GM12878 (cell line): ENCODE data around the gene NACA. TPM values are rescaled to one million over a fixed set of nuclear protein-coding genes. Genes with fewer than 3 reads are reported as not detected.

ENCODE experiments used
- MXI1 ChIP-seq: fragments of 150-350 bp; IDR thresholded peaks from 2 replicates; pipeline ENCODE4 v1.6.1; 2011; ENCODE audit warnings: low read depth, mild to moderate bottlenecking, inconsistent platforms, low read length, improper control_type of control experiment
- NFXL1 ChIP-seq: fragments of 450-650 bp; IDR thresholded peaks from 2 replicates; pipeline ENCODE4 v1.6.1; 2017; ENCODE audit warnings: antibody characterized with exemption, mild to moderate bottlenecking, borderline replicate concordance
- polyA plus RNA-seq, 11 experiments: library from polyadenylated mRNA; depleted of rRNA in 4 of 11; unstranded in 6 of 11; stranded (reverse) in 5 of 11; fragments of >200 nt; fragmentation: Nextera tagmentation in 4 of 11; fragmentation: Illumina TruSeq in 1 of 11; extraction: Ambion mirVana in 4 of 11; extraction: Trizol in 1 of 11; gene quantifications; 1 replicate in 1 of 11; 2 replicates in 10 of 11; pipeline versions ENCODE4 v1.2.1 to v1.2.3, GENCODE V29; 2011 to 2016; ENCODE audit warnings: inconsistent platforms in 2 of 11, missing spikeins in 2 of 11, low read depth in 1 of 11
- total RNA-seq, 4 experiments: library from RNA; depleted of rRNA in 3 of 4; stranded (reverse); fragments of >200 nt in 3 of 4; fragmentation: Illumina TruSeq in 1 of 4; extraction: Trizol in 1 of 4; gene quantifications; 2 replicates each; pipeline versions ENCODE4 v1.2.1 to v1.2.3, GENCODE V29; 2013 to 2021
- TF ChIP-seq, protein P1 (sequence below): fragments of 450-650 bp; IDR thresholded peaks from 2 replicates; pipeline ENCODE4 v1.6.1; 2017; ENCODE audit warnings: mild to moderate bottlenecking, moderate library complexity
- TF ChIP-seq, protein P2 (sequence below): IDR thresholded peaks from 2 replicates; pipeline ENCODE4 v1.6.1; 2012; ENCODE audit warnings: low read depth, low read length, improper control_type of control experiment

Gene NACA
- total and polyA plus RNA-seq, 10 of the 15 experiments (the other 5 are each of a cell fraction or from before 2014, with no cell fraction given) = 1,181 to 2,782 (median 1,905) TPM

DNA sequence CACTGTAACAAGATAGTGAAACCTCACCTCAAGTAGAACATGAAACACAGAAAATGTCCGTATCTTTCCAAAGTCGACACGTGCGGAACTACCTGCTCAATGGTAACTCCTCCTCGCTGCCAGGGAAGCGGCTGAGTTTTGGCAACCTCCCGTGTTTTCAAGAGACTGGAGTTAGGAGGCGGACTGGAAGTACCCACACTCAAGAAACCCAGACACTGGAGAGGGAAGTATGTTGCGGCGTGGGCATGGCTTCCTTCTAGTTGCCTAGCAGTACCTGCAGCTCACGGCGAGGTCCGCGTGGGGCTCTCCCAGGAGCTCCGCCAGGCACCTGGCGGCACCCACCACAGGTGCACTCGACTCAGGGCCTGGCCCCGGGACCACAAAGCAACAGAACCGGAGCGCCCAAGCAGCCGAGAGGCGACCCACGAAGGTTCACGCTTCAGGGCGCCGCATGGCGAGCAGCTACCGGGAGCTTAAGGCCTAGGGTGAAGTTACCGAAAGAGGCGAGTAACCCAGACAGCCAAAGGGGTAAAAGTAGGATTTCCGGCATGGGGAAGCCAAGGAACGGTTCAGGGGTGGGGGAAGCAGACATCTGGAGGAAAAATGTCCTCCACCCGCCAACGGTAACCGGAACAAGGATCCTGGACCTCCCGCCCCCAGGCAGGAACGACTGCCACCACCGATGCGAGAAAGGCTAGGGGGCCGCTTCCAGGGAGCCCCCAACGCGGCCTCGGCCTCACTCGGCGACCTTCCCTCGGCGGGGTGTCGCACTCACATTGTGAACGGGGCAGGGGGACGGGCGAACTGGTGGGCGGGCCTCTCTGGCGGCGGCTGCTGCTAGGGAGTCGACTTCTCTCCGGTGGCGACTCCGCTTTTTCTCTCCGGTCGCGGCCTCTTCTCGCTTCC, 37.6 kb downstream of the NACA start (continued):
- TF ChIP-seq, protein P1, sequence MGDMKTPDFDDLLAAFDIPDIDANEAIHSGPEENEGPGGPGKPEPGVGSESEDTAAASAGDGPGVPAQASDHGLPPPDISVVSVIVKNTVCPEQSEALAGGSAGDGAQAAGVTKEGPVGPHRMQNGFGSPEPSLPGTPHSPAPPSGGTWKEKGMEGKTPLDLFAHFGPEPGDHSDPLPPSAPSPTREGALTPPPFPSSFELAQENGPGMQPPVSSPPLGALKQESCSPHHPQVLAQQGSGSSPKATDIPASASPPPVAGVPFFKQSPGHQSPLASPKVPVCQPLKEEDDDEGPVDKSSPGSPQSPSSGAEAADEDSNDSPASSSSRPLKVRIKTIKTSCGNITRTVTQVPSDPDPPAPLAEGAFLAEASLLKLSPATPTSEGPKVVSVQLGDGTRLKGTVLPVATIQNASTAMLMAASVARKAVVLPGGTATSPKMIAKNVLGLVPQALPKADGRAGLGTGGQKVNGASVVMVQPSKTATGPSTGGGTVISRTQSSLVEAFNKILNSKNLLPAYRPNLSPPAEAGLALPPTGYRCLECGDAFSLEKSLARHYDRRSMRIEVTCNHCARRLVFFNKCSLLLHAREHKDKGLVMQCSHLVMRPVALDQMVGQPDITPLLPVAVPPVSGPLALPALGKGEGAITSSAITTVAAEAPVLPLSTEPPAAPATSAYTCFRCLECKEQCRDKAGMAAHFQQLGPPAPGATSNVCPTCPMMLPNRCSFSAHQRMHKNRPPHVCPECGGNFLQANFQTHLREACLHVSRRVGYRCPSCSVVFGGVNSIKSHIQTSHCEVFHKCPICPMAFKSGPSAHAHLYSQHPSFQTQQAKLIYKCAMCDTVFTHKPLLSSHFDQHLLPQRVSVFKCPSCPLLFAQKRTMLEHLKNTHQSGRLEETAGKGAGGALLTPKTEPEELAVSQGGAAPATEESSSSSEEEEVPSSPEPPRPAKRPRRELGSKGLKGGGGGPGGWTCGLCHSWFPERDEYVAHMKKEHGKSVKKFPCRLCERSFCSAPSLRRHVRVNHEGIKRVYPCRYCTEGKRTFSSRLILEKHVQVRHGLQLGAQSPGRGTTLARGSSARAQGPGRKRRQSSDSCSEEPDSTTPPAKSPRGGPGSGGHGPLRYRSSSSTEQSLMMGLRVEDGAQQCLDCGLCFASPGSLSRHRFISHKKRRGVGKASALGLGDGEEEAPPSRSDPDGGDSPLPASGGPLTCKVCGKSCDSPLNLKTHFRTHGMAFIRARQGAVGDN = 0 out of 2 replicates have a peak, but pooled peaks have one; percentile 12
- TF ChIP-seq NFXL1 (no peak), MXI1 (peak; percentile 72; the same call in 1 of the 2 replicates)
- TF ChIP-seq, protein P2, sequence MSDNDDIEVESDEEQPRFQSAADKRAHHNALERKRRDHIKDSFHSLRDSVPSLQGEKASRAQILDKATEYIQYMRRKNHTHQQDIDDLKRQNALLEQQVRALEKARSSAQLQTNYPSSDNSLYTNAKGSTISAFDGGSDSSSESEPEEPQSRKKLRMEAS = 0 out of 2 replicates have a peak, but pooled peaks have one; percentile 72
